Effector memory CD4-positive, alpha-beta T cell (primary cell): ENCODE measurements around the gene SNTG2.

ENCODE experiments used
- DNase-seq, 3 donors: peaks; one replicate each; pipeline ENCODE4 v3.0.0-alpha.2; 2020
- H3K27ac ChIP-seq: 2 replicates; pipeline ENCODE4 v1.7.0; 2013; ENCODE audit warnings: mild to moderate bottlenecking, low read length, moderate library complexity; ENCODE audit not compliant: insufficient read depth, poor library complexity, severe bottlenecking
- H3K27me3 ChIP-seq: replicated peaks from 2 replicates; pipeline ENCODE4 v1.7.0; 2013; ENCODE audit warnings: mild to moderate bottlenecking, low read length; ENCODE audit not compliant: insufficient read depth, control insufficient read depth, poor library complexity, severe bottlenecking
- H3K36me3 ChIP-seq: 2 replicates; pipeline ENCODE4 v1.7.0; 2013; ENCODE audit warnings: mild to moderate bottlenecking, low read length, moderate library complexity; ENCODE audit not compliant: control insufficient read depth, insufficient read depth
- H3K4me1 ChIP-seq: 2 replicates; pipeline ENCODE4 v1.7.0; 2013; ENCODE audit warnings: low read length, mild to moderate bottlenecking; ENCODE audit not compliant: control insufficient read depth, insufficient read depth, poor library complexity, severe bottlenecking
- H3K4me3 ChIP-seq: 2 replicates; pipeline ENCODE4 v1.7.0; 2013; ENCODE audit warnings: low read length, low read depth, mild to moderate bottlenecking; ENCODE audit not compliant: insufficient read depth, poor library complexity, severe bottlenecking
- H3K9me3 ChIP-seq: 2 replicates; pipeline ENCODE4 v1.7.0; 2013; ENCODE audit warnings: mild to moderate bottlenecking, low read length, moderate library complexity; ENCODE audit not compliant: control insufficient read depth

The SNTG2 gene

DNA sequence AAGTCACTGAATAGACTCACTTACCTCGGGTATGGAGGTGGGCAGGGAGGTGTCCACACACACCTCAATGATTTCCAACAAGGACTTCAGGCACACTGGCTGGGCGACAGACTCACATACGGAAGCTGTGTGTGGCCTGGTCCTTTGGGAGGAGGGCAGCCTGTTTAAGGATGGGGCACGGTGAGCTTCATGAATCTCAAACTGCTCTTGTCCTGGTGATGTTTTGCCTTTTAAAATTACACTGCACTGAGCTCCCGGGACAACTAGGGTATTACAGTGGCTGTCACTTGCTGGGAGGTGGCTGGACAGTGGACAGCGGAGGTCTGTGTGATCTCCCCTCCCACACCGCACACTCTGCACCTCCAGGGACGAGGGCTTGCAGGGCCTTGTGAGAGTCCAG, 211.6 kb downstream of the SNTG2 start:
- H3K27ac ChIP-seq, result no peak overlapping the region
- H3K9me3 ChIP-seq, result no peaks in the 10 kb centered on the region
- H3K4me1 ChIP-seq, result peaks cover 16% of the 10 kb centered on the region
- no peaks in the 10 kb centered on the region for H3K27me3 ChIP-seq
- H3K4me3 ChIP-seq, result no peak overlapping the region
- no peaks in the 10 kb centered on the region for H3K36me3 ChIP-seq
- DNase-seq, result no peak

DNA sequence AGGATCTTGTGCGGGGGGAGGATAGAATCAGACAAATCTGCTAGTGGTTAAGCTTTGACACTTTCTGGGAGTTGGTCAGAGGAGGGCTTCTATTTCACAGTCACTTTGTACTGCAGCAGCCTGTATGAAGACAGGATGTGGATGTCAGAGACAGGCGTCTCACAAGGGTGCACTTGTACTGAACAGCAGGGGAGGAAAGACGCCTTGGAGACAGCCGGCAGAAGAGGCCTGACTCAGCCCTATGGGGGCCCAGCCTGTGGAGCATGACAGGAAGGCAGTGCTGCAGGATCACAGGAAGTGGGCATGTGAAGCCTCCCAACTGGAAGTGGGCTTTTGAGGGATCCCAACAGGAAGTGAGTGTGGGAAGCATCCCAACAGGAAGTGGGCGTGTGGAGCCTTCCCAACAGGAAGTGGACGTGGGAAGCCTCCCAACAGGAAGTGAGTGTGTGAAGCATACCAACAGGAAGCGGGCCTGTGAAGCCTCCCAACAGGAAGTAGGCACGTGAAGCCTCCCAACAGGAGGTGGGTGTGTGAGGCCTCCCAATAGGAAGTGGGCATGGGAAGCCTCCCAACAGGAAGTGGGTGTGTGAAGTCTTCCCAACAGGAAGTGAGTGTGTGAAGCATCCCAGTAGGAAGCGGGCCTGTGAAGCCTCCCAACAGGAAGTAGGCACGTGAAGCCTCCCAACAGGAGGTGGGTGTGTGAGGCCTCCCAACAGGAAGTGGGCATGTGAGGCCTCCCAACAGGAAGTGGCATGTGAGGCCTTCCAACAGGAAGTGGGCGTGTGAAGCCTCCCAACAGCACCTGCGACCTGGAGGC, 212.3 kb downstream of the SNTG2 start:
- DNase-seq, result no peak
- Histone ChIP-seq H3K27ac (peak overlapping the region; percentile 34), H3K36me3 (no peaks in the 10 kb centered on the region), H3K4me1 (peaks cover 16% of the 10 kb centered on the region), H3K9me3 (no peaks in the 10 kb centered on the region), H3K27me3 (no peaks in the 10 kb centered on the region), H3K4me3 (no peak overlapping the region)

DNA sequence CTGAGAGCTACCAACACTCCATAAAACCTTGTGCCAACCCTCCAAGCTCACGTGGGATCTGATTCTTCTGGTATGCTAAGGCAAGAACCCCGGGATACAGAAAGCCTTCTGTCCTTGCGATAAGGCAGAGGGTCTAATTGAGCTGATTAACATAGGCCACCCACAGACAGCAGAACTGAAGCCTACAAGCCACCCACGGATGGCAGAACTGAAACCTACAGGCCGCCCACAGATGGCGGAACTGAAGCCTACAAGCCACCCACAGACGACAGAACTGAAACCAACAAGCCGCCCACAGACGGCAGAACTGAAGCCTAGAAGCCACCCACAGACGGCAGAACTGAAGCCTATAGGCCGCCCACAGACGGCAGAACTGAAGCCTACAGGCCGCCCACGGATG, 216.3 kb downstream of the SNTG2 start:
- Histone ChIP-seq H3K9me3 (no peaks in the 10 kb centered on the region), H3K27me3 (no peaks in the 10 kb centered on the region), H3K36me3 (no peaks in the 10 kb centered on the region), H3K4me1 (peaks cover 16% of the 10 kb centered on the region), H3K27ac (no peak overlapping the region), H3K4me3 (no peak overlapping the region)
- DNase-seq, result no peak

DNA sequence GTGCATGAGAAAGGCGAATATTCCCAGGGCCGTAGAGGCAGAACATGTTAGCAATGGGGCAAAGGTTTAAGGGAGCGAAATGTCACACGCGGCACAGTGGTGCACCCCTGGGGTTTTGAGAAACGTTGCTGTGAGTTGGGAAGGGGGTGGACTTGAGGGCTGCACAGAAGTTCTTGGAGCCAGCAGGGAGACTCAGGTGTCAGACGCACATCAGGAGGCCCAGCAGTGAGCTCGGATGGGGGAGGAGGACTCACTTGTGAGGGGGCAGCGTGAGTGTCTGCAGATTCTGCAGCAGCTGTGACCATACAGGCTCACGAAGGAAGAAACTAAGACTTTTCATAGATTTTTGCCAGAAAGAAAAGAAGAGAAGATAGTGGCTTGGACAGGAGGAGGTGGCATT, 218.2 kb downstream of the SNTG2 start:
- H3K9me3 ChIP-seq, result no peaks in the 10 kb centered on the region
- H3K27ac ChIP-seq, result no peak overlapping the region
- no peaks in the 10 kb centered on the region for H3K27me3 ChIP-seq
- no peaks in the 10 kb centered on the region for H3K36me3 ChIP-seq
- H3K4me3 ChIP-seq, result no peak overlapping the region
- peaks cover under 1% of the 10 kb centered on the region for H3K4me1 ChIP-seq
- no peak for DNase-seq

DNA sequence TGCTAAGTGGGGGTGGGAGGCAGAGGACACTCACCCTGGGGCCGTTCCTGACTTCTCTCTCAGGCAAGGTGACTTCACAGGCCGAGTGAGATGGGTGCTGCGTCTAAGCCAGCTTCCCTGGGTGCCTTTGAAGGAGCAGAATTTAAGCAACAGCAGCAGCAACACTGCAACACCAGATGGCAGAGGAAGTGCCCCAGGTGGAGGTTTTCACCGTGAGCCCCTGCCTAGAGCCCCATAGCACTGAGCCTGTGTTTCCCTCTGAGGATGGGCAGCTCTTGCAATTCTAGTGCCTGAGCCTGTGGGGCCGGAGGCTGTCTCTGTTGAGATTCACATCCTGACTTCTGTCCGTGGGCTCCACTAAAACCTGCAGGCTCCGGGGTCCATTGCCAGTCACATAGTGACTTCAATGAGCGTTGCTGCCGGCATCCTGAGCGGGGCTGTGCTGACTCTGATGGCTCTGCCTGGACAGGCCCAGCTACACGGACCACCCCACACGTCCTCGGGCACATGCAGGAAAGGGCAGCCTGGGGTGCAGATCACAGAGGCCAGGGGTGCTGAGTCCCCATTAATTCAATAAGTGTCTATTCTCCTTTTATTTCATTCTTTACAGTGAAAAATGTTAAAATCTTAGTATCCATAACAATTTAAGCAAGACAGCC, 218.8 kb downstream of the SNTG2 start:
- no peaks in the 10 kb centered on the region for H3K27me3 ChIP-seq
- no peaks in the 10 kb centered on the region for H3K36me3 ChIP-seq
- H3K9me3 ChIP-seq, result no peaks in the 10 kb centered on the region
- no peak overlapping the region for H3K27ac ChIP-seq
- H3K4me1 ChIP-seq, result no peaks in the 10 kb centered on the region
- DNase-seq, result no peak
- no peak overlapping the region for H3K4me3 ChIP-seq

DNA sequence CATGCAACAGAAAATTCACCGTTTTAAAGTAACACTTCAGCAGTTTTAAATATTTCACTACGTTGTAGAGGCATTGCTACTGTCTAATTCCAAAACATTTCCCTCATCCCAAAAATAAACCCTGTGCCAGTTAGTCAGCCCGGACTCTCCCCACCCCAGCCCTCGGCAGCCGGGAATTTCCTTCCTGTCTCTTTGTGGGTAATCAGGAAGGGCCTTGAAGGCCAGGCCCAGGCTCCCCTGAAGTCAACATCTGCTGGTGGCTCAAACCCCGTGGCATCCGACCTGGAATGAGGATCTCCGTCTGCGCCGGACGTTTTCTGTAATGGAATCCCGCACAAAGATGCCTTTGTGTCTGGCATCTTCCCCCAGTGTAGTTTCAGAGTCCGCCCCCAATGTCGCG, 219.6 kb downstream of the SNTG2 start:
- Histone ChIP-seq H3K4me1 (no peaks in the 10 kb centered on the region), H3K36me3 (no peaks in the 10 kb centered on the region), H3K27me3 (no peaks in the 10 kb centered on the region), H3K9me3 (no peaks in the 10 kb centered on the region), H3K27ac (no peak overlapping the region), H3K4me3 (no peak overlapping the region)
- DNase-seq, result no peak

DNA sequence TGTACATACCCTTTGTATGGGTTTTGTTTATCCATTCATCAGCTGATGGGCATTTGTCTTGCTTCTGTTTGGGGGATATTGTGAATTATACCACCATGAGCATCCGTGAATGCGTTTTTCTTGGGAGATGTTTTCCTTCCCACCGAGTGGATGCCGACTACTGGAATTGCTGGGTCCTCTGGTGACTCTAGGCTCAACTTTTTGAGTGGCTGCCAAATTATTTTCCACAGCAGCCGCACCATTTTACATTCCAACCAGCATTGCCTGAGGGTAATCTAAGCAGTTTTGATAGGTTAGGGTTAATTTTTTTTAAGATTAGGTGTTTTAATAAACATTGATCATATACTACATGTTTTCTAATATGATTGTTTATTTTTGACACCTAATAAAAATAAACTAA, 220.1 kb downstream of the SNTG2 start:
- DNase-seq, result no peak
- H3K27ac ChIP-seq, result no peak overlapping the region
- H3K9me3 ChIP-seq, result no peaks in the 10 kb centered on the region
- no peak overlapping the region for H3K4me3 ChIP-seq
- no peaks in the 10 kb centered on the region for H3K27me3 ChIP-seq
- H3K36me3 ChIP-seq, result no peaks in the 10 kb centered on the region
- no peaks in the 10 kb centered on the region for H3K4me1 ChIP-seq

DNA sequence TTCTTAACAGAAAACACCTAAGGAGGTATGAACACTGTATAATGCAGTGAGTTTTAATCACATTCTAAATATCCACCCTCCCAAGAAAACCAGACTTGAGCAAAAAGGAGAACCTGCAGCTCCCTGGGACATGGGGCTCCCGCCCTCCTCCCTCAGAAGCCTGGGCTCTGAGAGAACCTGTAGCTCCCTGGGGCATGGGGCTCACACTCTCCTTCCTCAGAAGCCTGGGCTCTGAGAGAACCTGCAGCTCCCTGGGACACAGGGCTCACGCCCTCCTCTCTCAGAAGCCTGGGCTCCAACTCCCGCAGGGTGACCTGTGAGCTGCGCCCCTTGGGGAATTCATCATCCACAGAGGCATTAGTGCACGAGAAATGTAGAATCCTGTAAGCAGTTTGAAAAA, 222.9 kb downstream of the SNTG2 start:
- no peaks in the 10 kb centered on the region for H3K9me3 ChIP-seq
- H3K4me3 ChIP-seq, result no peak overlapping the region
- H3K27me3 ChIP-seq, result no peaks in the 10 kb centered on the region
- no peaks in the 10 kb centered on the region for H3K36me3 ChIP-seq
- H3K27ac ChIP-seq, result no peak overlapping the region
- no peak for DNase-seq
- no peaks in the 10 kb centered on the region for H3K4me1 ChIP-seq

DNA sequence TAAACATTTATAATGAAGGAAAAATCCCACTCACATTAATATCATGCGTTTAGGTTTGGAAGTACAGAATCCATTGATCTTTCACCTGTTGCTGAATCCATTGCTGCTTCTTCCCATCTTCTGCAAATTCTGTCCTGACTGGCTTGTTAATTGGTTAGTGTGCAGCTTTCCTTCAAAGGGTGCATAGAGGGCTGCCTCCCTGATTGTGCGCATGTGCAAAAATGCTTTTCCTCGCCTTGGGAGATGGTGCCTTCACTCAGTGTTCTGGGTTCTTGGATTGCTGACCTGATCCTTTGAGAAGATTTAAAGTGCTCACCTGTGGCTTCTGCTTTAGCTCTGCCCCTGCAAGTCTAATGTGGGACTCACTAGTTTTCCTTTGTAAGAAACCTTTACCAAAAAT, 231.2 kb downstream of the SNTG2 start:
- DNase-seq, result no peak
- H3K4me3 ChIP-seq, result no peak overlapping the region
- no peaks in the 10 kb centered on the region for H3K9me3 ChIP-seq
- H3K27me3 ChIP-seq, result no peaks in the 10 kb centered on the region
- H3K4me1 ChIP-seq, result no peaks in the 10 kb centered on the region
- H3K27ac ChIP-seq, result no peak overlapping the region
- no peaks in the 10 kb centered on the region for H3K36me3 ChIP-seq

DNA sequence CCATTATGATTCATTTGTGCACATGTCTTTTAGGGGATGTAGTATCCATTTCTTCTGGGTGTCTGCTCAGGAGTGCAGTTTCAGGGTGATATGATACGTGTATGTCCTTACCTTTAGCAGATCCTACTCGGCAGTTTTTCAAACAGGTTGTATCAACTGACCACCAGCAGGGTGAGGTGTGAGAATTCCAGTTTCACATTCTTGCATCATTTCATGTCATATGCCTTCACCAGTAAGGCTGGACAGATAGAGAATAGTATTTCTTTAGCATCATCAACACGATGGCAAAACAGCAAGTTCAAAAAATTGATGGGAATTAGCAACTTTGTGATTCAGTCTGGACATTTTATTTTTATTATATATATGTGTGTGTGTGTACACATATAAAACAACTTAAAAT, 232.7 kb downstream of the SNTG2 start:
- Histone ChIP-seq H3K36me3 (no peaks in the 10 kb centered on the region), H3K4me1 (no peaks in the 10 kb centered on the region), H3K27me3 (no peaks in the 10 kb centered on the region), H3K4me3 (no peak overlapping the region), H3K27ac (no peak overlapping the region), H3K9me3 (no peaks in the 10 kb centered on the region)
- no peak for DNase-seq
